Renal pelvis (tissue), 4 donors: Measurements from ENCODE around the gene PRPH. TPM values are rescaled to one million over a fixed set of nuclear protein-coding genes. Genes with fewer than 3 reads are reported as not detected.

Experiments
- DNase-seq: peaks from one replicate; pipeline ENCODE4 v3.0.0-alpha.2; 2013
- polyA plus RNA-seq, 3 donors: library from polyadenylated mRNA; unstranded; fragments of 120-200 nt; gene quantifications; one replicate each; pipeline ENCODE4 v1.2.1, GENCODE V29; 2013; ENCODE audit not compliant: insufficient read length in 3 of 3

Gene PRPH
- polyA plus RNA-seq, 3 donors, result 0.30 to 0.56 (median 0.47) TPM

DNA sequence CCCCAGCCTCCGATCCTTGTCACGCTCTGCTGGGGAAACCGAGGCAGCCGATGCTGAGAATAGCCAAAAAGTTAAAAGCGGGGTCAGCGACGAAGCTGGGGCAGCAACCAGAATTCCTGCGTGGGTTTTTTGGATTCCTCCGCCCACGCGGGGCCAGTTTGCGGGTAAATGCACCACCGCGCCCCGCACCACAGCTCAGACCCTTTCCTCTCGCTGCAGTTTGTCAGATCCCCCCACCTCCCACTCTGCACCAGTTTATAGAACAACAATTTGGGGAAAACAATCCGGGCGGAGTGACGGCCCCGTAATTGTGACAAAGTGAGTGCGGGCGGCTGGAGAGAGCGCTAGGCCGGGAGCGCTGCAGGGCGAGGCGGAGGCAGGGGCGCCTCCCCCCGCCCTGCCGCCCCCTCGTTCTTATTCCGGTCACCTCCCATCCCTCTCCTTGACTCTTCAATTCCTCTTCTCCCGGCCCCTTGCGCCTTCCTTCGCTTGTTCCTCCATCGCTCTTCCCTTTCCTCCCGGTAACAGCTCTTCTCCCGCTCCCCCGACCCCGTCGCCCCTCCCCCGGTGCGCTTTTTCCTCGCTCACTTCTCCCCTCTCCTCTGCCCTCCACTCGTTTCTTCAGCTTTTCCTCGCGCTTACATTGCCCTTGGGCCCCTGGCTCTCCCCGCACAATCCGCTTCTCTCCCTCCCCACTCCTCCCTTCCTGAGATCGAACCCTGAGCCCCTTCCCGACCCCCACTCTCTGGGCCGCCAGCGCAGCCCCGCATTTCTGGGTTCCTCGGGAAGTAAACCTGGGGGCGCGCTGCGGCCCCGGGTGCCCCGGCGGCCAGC lies 51.1 kb downstream of the PRPH start:
- DNase-seq, result no peak

DNA sequence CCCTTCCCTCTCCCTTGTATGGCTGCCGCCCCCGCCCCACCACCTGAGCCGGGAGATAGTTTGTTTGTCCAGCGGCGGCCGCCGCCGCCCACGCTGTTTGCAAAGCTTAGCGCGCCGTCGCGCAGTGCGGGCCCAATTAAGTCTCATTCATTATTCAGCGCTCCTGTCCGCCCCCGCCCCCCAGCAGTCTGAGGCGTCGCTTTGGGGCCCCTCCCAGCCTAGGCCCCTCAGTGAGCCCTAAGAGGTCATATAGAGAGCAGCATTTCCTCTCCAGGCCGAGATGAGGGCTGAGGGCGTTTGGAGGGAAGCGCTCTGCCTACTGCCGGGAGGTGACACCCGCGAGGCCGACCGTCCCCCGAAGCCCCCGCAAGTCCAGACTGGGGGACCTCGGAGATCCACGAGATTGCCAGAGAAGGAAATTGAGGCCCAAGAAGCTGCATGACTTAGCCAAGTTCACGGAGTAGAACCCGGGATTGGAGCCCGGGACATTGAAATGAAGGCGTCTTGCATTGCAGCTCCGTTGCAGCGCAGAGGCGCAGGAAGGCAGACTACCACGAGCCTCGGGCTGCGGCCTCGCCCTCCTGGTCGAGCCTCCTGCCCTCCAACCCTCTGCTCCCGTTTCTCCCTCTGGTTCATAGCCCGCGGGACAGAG lies 51.8 kb downstream of the PRPH start, which contains the start of gene DNAJC22:
Gene DNAJC22 (plus strand): TSS at position 230 of the 652 bp plus-strand sequence. CDS start 1,985 bp downstream, outside the sequence.
- DNase-seq, result no peak

DNA sequence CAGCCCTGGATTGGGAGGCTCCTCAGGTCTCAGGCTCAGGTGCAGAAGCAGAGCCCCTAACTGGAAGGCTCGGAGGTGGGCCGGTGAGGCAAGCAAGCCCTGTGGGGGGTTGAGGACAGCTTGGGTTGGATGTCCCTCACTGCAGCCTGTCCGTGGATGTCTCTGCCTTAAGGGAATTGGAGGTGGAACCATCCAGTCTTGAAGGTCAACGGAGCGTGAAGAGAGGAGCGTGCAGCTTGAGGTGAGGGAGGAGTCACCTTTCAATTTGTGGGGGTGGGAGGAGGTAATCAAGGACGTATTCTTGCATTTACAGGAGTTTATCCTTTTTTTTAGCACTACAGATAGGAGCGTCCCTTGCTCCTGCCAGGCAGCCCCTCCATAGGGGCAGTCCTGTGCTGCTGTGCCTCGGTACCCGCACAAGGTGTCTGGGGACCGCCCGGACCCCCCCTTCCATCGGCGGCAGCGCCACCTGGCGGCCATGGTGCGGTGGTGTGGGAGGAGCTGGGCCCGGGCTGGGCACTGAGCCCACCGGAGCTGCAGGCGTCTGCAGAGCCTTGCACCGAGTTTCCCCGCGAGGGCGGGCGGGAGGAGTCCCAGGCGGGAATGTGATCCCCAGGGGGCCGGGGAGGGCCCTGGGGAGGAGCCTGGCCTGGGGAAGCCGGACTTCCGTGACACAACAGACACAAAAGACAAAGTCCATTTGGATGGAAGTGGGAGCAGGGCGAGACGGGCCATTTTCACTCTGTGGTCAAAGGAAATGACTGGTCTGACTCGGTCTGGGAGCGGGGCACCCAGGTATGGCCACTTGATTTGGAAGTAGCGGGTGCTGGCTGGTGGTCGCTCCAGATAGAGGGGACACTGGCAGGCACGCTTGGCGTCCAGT lies 52.6 kb downstream of the PRPH start:
- DNase-seq, result peak; percentile 86

Other genes with a start within 250 kb of the PRPH start
- gene KMT2D, start 234.4 kb upstream of the PRPH start, polyA plus RNA-seq, result 10 to 100 TPM; 47.9 to 66.1 (median 65.9) TPM
- gene RHEBL1, start 225.2 kb upstream of the PRPH start, polyA plus RNA-seq, result 1 to 10 TPM; 1.6 to 2.1 (median 2.0) TPM
- gene DHH, start 200.3 kb upstream of the PRPH start, polyA plus RNA-seq, result under 1 TPM; 0.34 to 0.50 (median 0.35) TPM
- gene LMBR1L, start 184.3 kb upstream of the PRPH start, polyA plus RNA-seq, result 10 to 100 TPM; 59.6 to 91.0 (median 90.9) TPM
- 1,000 to 10,000 TPM in 2 of 3 donors, 100 to 1,000 TPM in 1; 971 to 1,231 (median 1,109) TPM for gene TUBA1B, start 163.8 kb upstream of the PRPH start, polyA plus RNA-seq
- 100 to 1,000 TPM; 364 to 473 (median 401) TPM for gene TUBA1A, start 106.1 kb upstream of the PRPH start, polyA plus RNA-seq
- 100 to 1,000 TPM; 140 to 152 (median 142) TPM for gene TUBA1C, start 30.1 kb upstream of the PRPH start, polyA plus RNA-seq
- gene TROAP, start 28.1 kb downstream of the PRPH start, polyA plus RNA-seq, result 10 to 100 TPM; 22.4 to 37.1 (median 26.6) TPM
- 1 to 10 TPM; 1.2 to 2.0 (median 1.3) TPM for gene C1QL4, start 42.0 kb downstream of the PRPH start, polyA plus RNA-seq
- 10 to 100 TPM; 16.1 to 25.4 (median 24.5) TPM for gene DNAJC22, start 51.7 kb downstream of the PRPH start, polyA plus RNA-seq
- 10 to 100 TPM; 42.5 to 53.3 (median 51.5) TPM for gene SPATS2, start 72.3 kb downstream of the PRPH start, polyA plus RNA-seq
- gene KCNH3, start 243.9 kb downstream of the PRPH start, polyA plus RNA-seq, result 1 to 10 TPM; 6.4 to 8.0 (median 6.7) TPM